ENCODE results near the gene PRDM15. TPM values are rescaled to one million over a fixed set of nuclear protein-coding genes. Genes with fewer than 3 reads are reported as not detected.

Gene PRDM15, protein sequence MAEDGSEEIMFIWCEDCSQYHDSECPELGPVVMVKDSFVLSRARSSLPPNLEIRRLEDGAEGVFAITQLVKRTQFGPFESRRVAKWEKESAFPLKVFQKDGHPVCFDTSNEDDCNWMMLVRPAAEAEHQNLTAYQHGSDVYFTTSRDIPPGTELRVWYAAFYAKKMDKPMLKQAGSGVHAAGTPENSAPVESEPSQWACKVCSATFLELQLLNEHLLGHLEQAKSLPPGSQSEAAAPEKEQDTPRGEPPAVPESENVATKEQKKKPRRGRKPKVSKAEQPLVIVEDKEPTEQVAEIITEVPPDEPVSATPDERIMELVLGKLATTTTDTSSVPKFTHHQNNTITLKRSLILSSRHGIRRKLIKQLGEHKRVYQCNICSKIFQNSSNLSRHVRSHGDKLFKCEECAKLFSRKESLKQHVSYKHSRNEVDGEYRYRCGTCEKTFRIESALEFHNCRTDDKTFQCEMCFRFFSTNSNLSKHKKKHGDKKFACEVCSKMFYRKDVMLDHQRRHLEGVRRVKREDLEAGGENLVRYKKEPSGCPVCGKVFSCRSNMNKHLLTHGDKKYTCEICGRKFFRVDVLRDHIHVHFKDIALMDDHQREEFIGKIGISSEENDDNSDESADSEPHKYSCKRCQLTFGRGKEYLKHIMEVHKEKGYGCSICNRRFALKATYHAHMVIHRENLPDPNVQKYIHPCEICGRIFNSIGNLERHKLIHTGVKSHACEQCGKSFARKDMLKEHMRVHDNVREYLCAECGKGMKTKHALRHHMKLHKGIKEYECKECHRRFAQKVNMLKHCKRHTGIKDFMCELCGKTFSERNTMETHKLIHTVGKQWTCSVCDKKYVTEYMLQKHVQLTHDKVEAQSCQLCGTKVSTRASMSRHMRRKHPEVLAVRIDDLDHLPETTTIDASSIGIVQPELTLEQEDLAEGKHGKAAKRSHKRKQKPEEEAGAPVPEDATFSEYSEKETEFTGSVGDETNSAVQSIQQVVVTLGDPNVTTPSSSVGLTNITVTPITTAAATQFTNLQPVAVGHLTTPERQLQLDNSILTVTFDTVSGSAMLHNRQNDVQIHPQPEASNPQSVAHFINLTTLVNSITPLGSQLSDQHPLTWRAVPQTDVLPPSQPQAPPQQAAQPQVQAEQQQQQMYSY
- total RNA-seq (3.9 and 6.4 TPM in 2 replicates), polyA plus RNA-seq (2.3 and 4.5 TPM in 2 replicates)

DNA sequence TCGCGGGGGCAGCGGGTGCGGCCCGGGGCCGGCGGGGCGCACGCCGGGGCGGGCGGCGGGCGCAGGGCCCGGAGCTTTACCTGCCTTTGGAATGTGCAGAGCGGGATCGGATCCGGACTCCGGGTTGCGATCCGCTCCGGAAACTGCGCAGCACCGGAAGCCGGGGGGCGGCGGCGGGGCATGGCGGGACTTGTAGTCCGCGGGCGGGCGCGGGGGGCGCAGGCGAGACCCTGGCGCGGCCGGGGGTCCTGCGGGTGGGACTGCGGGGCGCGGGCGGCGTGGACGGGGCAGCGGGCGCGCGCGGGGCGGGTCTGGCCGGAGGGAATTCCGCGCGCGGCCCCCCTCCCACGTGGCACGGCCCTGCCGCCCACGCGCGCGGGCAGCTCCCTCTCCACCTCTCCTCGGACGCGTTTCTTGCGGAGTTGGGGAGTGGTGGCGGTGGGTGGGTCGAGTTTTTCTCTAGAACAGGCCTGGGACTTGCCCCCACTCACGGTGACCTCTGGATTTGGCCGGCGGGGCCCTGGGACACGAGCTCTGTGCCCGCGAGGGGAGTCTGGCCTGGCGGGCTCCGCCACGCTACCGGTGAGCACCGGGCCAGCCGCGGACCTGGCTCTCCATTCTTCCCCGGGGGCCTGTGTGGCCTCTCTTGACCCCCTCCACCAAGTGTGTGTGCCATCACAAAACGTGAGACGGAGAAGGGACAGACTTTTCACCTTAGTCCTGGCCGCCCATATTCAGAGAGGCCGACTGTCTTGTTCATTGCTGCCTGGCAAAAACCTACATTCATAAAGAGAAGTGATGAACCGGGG lies at the start of gene PRDM15:
PRDM15 (minus strand) TSS at position 155 of the 809 bp plus-strand sequence. CDS start 18,981 bp downstream, outside the sequence.
- Histone ChIP-seq H3K36me3 (no peaks in the 10 kb centered on the region), H3K27ac (peak within 1 kb of the TSS; percentile 84), H3K27me3 (no peaks in the 10 kb centered on the region), H3K9me3 (ENCODE audit: low read depth) (no peaks in the 10 kb centered on the region), H3K4me3 (peak within 1 kb of the TSS; percentile 98), H3K4me1 (ENCODE audit: low read depth) (peaks cover 4% of the 10 kb centered on the region)
- peak; percentile 90 for DNase-seq (ENCODE audit: low read depth in 1 of 2, low spot score in 1 of 2)
- TF ChIP-seq, protein P1, sequence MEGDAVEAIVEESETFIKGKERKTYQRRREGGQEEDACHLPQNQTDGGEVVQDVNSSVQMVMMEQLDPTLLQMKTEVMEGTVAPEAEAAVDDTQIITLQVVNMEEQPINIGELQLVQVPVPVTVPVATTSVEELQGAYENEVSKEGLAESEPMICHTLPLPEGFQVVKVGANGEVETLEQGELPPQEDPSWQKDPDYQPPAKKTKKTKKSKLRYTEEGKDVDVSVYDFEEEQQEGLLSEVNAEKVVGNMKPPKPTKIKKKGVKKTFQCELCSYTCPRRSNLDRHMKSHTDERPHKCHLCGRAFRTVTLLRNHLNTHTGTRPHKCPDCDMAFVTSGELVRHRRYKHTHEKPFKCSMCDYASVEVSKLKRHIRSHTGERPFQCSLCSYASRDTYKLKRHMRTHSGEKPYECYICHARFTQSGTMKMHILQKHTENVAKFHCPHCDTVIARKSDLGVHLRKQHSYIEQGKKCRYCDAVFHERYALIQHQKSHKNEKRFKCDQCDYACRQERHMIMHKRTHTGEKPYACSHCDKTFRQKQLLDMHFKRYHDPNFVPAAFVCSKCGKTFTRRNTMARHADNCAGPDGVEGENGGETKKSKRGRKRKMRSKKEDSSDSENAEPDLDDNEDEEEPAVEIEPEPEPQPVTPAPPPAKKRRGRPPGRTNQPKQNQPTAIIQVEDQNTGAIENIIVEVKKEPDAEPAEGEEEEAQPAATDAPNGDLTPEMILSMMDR (IDR thresholded peaks at IDR 0.05; ENCODE audit: low read depth, low read length) = no peak

DNA sequence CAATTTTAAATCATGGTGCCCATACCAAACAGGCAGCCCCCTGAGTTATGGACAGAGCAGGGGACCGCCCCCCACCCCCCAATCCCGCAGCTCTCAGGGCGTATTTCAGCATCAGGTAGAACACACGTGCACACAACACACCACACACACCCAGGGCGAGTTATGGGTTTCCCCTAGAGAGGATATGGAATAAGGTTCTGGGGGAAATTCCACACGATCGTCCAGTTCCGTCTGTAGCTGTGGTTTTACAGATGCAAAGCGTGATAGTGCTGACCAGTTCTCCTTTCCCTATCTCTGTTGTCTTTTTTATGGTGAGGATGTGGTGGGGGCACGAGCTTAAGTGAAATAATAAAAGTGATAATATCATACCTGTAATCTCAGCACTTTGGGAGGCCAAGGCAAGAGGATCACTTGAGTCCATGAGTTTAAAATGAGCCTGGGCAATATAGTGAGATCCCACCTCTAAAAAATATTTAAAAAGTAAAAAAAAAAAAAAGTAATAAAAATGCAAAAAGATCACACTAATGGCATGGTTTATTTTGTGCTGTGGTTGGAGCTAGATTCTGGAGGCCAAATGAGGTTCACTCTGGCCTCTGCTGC lies 49.6 kb upstream of the PRDM15 start:
- Histone ChIP-seq H3K4me3 (no peak overlapping the region), H3K27ac (no peak overlapping the region), H3K27me3 (no peaks in the 10 kb centered on the region), H3K4me1 (ENCODE audit: low read depth) (peaks cover 7% of the 10 kb centered on the region), H3K36me3 (no peaks in the 10 kb centered on the region), H3K9me3 (ENCODE audit: low read depth) (no peaks in the 10 kb centered on the region)
- no peak for DNase-seq (ENCODE audit: low read depth in 1 of 2, low spot score in 1 of 2)
- TF ChIP-seq, protein P1 (IDR thresholded peaks at IDR 0.05; ENCODE audit: low read depth, low read length) = no peak

DNA sequence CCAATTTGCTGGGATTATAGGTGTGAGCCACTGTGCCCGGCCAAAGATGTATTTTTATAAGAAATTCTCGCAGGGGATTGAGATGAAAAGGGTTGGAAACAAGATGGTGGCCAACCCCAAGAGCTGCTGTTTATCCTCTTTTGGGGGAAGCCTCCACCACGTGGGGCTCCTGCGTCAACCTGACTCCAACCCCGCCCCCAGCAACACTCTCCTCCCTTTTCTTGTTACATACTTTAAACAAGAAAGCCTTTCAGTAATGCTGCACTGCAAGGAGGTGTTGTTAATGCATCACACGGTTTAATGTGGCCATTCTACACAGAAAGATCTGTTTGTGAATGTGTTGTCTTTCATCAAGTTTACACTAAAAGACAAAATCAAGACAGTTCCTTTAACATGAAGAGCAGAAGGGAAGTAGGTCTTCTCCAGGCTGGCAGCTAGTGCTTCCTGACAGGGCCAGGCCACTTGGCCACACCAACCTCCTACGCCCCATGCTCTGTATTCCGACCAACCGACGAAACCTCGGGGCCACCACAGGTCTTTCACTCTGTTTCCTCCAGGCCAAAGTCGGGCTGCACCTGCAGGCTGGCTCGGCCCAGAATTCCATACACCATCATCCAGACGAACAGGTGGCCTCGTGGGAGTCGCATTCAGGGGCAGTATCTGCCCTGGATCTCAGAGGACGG lies 48.7 kb upstream of the PRDM15 start:
- no peaks in the 10 kb centered on the region for H3K9me3 ChIP-seq (ENCODE audit: low read depth)
- no peaks in the 10 kb centered on the region for H3K36me3 ChIP-seq
- TF ChIP-seq, protein P1 (IDR thresholded peaks at IDR 0.05; ENCODE audit: low read depth, low read length) = no peak
- H3K4me3 ChIP-seq = no peak overlapping the region
- no peak overlapping the region for H3K27ac ChIP-seq
- H3K27me3 ChIP-seq = no peaks in the 10 kb centered on the region
- peaks cover 6% of the 10 kb centered on the region for H3K4me1 ChIP-seq (ENCODE audit: low read depth)
- DNase-seq (ENCODE audit: low read depth in 1 of 2, low spot score in 1 of 2) = no peak

DNA sequence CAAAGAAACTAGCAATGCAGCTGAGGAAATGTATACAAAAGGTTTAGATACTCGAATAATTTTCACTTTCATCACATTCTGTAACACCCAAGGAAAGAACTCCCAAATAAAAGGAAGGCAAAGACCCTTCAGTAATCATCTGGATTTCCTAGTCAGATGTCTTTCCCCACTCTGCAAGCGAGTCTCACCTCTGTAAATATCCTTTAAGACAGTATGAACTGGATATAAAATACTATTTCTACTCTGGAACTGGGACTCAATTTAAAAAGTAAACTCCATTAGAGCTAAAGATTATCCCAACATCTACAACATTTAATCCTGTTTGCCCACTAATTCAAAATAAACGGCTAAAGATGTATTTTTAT lies 47.6 kb upstream of the PRDM15 start:
- Histone ChIP-seq H3K27me3 (no peaks in the 10 kb centered on the region), H3K9me3 (ENCODE audit: low read depth) (no peaks in the 10 kb centered on the region), H3K27ac (no peak overlapping the region), H3K36me3 (no peaks in the 10 kb centered on the region), H3K4me3 (no peak overlapping the region), H3K4me1 (ENCODE audit: low read depth) (peaks cover 3% of the 10 kb centered on the region)
- TF ChIP-seq, protein P1 (IDR thresholded peaks at IDR 0.05; ENCODE audit: low read depth, low read length) = no peak
- DNase-seq (ENCODE audit: low read depth in 1 of 2, low spot score in 1 of 2) = no peak

Measured in cardiac muscle cell (in vitro differentiated cells and primary cell).